Osteocyte (in vitro differentiated cells): Measurements from ENCODE around the gene PGS1. TPM values are rescaled to one million over a fixed set of nuclear protein-coding genes. Genes with fewer than 3 reads are reported as not detected.

Experiments used
- DNase-seq: peaks from one replicate; pipeline ENCODE4 v3.0.0; 2021; ENCODE audit warnings: mixed read lengths; ENCODE audit not compliant: unreplicated experiment; ENCODE audit errors: extremely low spot score
- H3K27ac Mint-ChIP-seq: one replicate; pipeline ENCODE4 v1.8.0; 2021; ENCODE audit warnings: mild to moderate bottlenecking, mixed read lengths; ENCODE audit not compliant: unreplicated experiment
- H3K27me3 Mint-ChIP-seq: one replicate; pipeline ENCODE4 v1.8.0; 2021; ENCODE audit warnings: mixed read lengths; ENCODE audit not compliant: unreplicated experiment
- H3K36me3 Mint-ChIP-seq: one replicate; pipeline ENCODE4 v1.8.0; 2021; ENCODE audit warnings: mixed read lengths; ENCODE audit not compliant: unreplicated experiment
- H3K4me1 Mint-ChIP-seq: one replicate; pipeline ENCODE4 v1.8.0; 2021; ENCODE audit warnings: mixed read lengths; ENCODE audit not compliant: unreplicated experiment
- H3K4me3 Mint-ChIP-seq: one replicate; pipeline ENCODE4 v1.8.0; 2021; ENCODE audit warnings: mild to moderate bottlenecking, moderate library complexity, mixed read lengths; ENCODE audit not compliant: unreplicated experiment
- H3K9me3 Mint-ChIP-seq: one replicate; pipeline ENCODE4 v1.8.0; 2021; ENCODE audit warnings: mixed read lengths; ENCODE audit not compliant: unreplicated experiment
- total RNA-seq: library from RNA; stranded (reverse); gene quantifications from 2 replicates; pipeline ENCODE4 v1.2.1, GENCODE V29; 2021
- TF ChIP-seq, protein P1 (sequence below): fragments of 200-600 bp; sonication (generic); IDR thresholded peaks from 2 replicates; pipeline ENCODE4 v1.5.0; 2021; ENCODE audit warnings: antibody characterized with exemption, mild to moderate bottlenecking, moderate library complexity

Gene PGS1
- total RNA-seq, 1 donor from 2014 or later, result 53.0 TPM

DNA sequence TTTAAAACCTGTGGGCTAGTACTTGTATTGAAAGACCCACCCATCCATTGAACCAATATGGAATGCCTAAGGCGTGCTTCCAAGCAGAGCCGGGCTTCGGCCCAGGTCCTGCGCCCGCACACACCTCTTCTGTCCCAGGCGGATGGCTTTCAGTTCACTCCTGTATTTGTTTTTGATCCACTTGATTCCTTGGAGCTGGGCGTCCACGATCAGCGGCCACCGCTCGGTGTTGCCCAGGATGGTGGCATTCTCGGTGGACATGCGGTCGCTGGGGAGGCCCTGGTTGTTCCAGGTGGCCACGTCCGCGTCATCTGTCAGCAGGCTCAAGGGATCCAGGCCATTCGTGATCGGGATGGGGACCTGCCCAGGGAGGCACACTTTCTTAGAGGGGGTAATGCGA, 75.9 kb downstream of the PGS1 start:
- TF ChIP-seq, protein P1, sequence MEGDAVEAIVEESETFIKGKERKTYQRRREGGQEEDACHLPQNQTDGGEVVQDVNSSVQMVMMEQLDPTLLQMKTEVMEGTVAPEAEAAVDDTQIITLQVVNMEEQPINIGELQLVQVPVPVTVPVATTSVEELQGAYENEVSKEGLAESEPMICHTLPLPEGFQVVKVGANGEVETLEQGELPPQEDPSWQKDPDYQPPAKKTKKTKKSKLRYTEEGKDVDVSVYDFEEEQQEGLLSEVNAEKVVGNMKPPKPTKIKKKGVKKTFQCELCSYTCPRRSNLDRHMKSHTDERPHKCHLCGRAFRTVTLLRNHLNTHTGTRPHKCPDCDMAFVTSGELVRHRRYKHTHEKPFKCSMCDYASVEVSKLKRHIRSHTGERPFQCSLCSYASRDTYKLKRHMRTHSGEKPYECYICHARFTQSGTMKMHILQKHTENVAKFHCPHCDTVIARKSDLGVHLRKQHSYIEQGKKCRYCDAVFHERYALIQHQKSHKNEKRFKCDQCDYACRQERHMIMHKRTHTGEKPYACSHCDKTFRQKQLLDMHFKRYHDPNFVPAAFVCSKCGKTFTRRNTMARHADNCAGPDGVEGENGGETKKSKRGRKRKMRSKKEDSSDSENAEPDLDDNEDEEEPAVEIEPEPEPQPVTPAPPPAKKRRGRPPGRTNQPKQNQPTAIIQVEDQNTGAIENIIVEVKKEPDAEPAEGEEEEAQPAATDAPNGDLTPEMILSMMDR, result no peak
- Mint-ChIP-seq H3K4me3 (no peak overlapping the region), H3K4me1 (no peaks in the 10 kb centered on the region), H3K9me3 (no peaks in the 10 kb centered on the region), H3K27ac (no peak overlapping the region), H3K27me3 (no peaks in the 10 kb centered on the region), H3K36me3 (no peaks in the 10 kb centered on the region)
- no peak for DNase-seq

GRCh38 chr17:78458091-78458490, 79.6 kb downstream of the PGS1 start:
- TF ChIP-seq, protein P1, result no peak
- H3K4me3 Mint-ChIP-seq, result no peak overlapping the region
- no peak for DNase-seq
- no peaks in the 10 kb centered on the region for H3K4me1 Mint-ChIP-seq
- no peaks in the 10 kb centered on the region for H3K9me3 Mint-ChIP-seq
- no peaks in the 10 kb centered on the region for H3K36me3 Mint-ChIP-seq
- H3K27ac Mint-ChIP-seq, result no peak overlapping the region
- H3K27me3 Mint-ChIP-seq, result no peaks in the 10 kb centered on the region

- TF ChIP-seq, protein P1, result no peak
- H3K9me3 Mint-ChIP-seq, result no peaks in the 10 kb centered on the region
- H3K36me3 Mint-ChIP-seq, result no peaks in the 10 kb centered on the region
- H3K27me3 Mint-ChIP-seq, result no peaks in the 10 kb centered on the region
- H3K4me3 Mint-ChIP-seq, result no peak overlapping the region
- no peaks in the 10 kb centered on the region for H3K4me1 Mint-ChIP-seq
- no peak for DNase-seq
- H3K27ac Mint-ChIP-seq, result no peak overlapping the region
Observed at GRCh38 chr17:78458736-78459335, 80.4 kb downstream of the PGS1 start.

DNA sequence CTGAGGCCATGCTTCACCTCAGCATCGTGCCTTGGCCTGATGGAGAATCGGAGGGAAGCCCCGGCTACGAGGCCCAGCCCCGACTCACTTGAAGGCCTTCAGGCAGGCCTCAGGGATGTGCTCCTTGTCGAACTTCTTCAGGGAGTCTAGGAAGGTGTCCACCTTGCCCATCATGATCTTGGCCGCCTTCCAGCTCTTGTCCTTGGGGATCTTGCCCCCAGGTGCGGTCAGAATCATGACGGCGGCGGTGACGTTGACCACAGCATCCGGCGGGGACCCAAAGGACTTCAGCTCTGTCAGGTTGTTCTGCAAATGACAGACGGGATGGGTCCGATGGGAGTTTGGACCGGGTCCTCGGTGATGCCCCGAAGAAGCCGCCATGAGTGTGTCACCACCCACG, 81.2 kb downstream of the PGS1 start:
- no peaks in the 10 kb centered on the region for H3K36me3 Mint-ChIP-seq
- H3K4me1 Mint-ChIP-seq, result no peaks in the 10 kb centered on the region
- H3K9me3 Mint-ChIP-seq, result no peaks in the 10 kb centered on the region
- no peaks in the 10 kb centered on the region for H3K27me3 Mint-ChIP-seq
- DNase-seq, result no peak
- TF ChIP-seq, protein P1, result no peak
- H3K27ac Mint-ChIP-seq, result no peak overlapping the region
- no peak overlapping the region for H3K4me3 Mint-ChIP-seq

DNA sequence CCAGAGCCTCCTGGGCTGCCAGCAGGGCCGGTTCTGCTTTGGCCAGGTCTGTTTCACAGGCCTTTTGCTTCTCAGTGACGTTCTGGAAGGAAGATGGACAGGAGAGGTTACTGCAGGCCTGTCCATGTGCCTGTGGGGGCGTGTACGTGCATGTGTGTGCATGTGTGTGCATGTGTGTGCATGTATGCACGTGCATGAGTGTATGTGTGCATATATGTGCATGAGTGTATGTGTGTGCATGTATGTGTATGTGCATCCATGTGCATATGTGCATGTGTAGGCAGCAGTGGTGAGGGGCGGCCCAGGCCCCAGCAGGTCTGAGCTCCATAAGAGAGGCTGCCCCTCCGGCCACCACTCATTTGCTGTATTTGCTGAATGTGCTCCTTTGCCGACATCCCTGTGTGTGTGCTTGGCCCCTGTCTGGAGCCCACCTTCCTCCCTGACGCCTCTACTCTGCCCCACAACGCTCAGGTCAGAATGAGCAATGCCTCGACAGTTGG, 81.8 kb downstream of the PGS1 start:
- no peak overlapping the region for H3K27ac Mint-ChIP-seq
- TF ChIP-seq, protein P1, result no peak

More for the DNA sequence above, 81.8 kb downstream of the PGS1 start:
- H3K27me3 Mint-ChIP-seq, result no peaks in the 10 kb centered on the region
- no peak for DNase-seq
- H3K9me3 Mint-ChIP-seq, result no peaks in the 10 kb centered on the region
- H3K36me3 Mint-ChIP-seq, result no peaks in the 10 kb centered on the region
- no peaks in the 10 kb centered on the region for H3K4me1 Mint-ChIP-seq
- no peak overlapping the region for H3K4me3 Mint-ChIP-seq
